K562 (cell line): ENCODE data around the gene MAPT. TPM values are rescaled to one million over a fixed set of nuclear protein-coding genes. Genes with fewer than 3 reads are reported as not detected.

Experiments
- ATAC-seq: fragments of 200-7000 bp; cut with Tn5 transposase; 3 replicates; pipeline ENCODE4 v1.9.1; 2020; ENCODE audit warnings: moderate library complexity
- BruUV-seq: library from RNA; stranded (reverse); fragments of 400-500 nt; replicated peaks from 2 replicates; lab custom pipeline; 2021; lab: Mats Ljungman, UMichigan
- CTCF ChIA-PET: fragments of 300-600 bp; formaldehyde crosslinking; extraction: SDS; loops from one replicate; lab custom pipeline; 2021; ENCODE audit warnings: low intra/inter-chr PET ratio; lab: Yijun Ruan, JAX
- POLR2A ChIA-PET: fragments of 300-600, 350-650 bp; sonication (Branson Sonifier 250); formaldehyde crosslinking; extraction: SDS; loops from one replicate; lab custom pipeline; 2021; ENCODE audit warnings: antibody characterized with exemption, inconsistent platforms; lab: Yijun Ruan, JAX
- DNase-seq, 4 experiments: peaks; one replicate each; pipeline versions ENCODE4 v3.0.0 to v3.0.0-alpha.2; 2011 to 2018; ENCODE audit warnings: low spot score in 3 of 4, mixed read lengths in 3 of 4; ENCODE audit errors: extremely low read depth in 1 of 4
- FAIRE-seq: peaks from 2 replicates; lab custom pipeline; 2011; peaks lifted over from hg19 to GRCh38; lab: Jason Lieb, UNC
- H2AFZ ChIP-seq: 2 replicates; pipeline ENCODE4 v1.6.0; 2011; ENCODE audit warnings: low read depth, low read length, control low read depth, inconsistent platforms
- H3K27ac ChIP-seq: fragments of 200-600 bp; 3 replicates; pipeline ENCODE4 v1.8.0; 2011; ENCODE audit warnings: low read depth, mild to moderate bottlenecking, control low read depth, inconsistent platforms, low read length, moderate library complexity, mixed read lengths; ENCODE audit errors: extremely low read depth
- H3K27me3 ChIP-seq, 2 experiments: fragments of 300-600 bp in 1 of 2; 2 replicates in 1 of 2; 3 replicates in 1 of 2; pipeline versions ENCODE4 v1.6.0 to v1.8.0; 2011; ENCODE audit warnings: inconsistent platforms in 2 of 2, low read length in 2 of 2, mild to moderate bottlenecking in 1 of 2, mixed read lengths in 1 of 2, moderate library complexity in 1 of 2; ENCODE audit not compliant: control insufficient read depth in 2 of 2, insufficient read depth in 2 of 2
- H3K36me3 ChIP-seq: fragments of 300-600 bp; 3 replicates; pipeline ENCODE4 v1.8.0; 2011; ENCODE audit warnings: mild to moderate bottlenecking, low read length, inconsistent platforms; ENCODE audit not compliant: control insufficient read depth, insufficient read depth
- H3K4me1 ChIP-seq, 2 experiments: fragments of 200-600 bp in 1 of 2; replicated peaks in 1 of 2; 2 replicates in 1 of 2; 3 replicates in 1 of 2; pipeline versions ENCODE4 v1.5.1 to v1.8.0; 2011; ENCODE audit warnings: inconsistent platforms in 2 of 2, low read length in 2 of 2, mild to moderate bottlenecking in 1 of 2, mixed read lengths in 1 of 2, moderate library complexity in 1 of 2; ENCODE audit not compliant: control insufficient read depth in 2 of 2, insufficient read depth in 2 of 2
- H3K4me2 ChIP-seq: 2 replicates; pipeline ENCODE4 v1.6.1; 2011; ENCODE audit warnings: low read length, control low read depth, inconsistent platforms, mixed read lengths; ENCODE audit not compliant: insufficient read depth
- H3K4me3 ChIP-seq: fragments of 200-600 bp; sonication (generic), shearing (Covaris generic); 2 replicates; pipeline ENCODE4 v1.5.1; 2016; ENCODE audit warnings: control low read depth, inconsistent platforms
- H3K79me2 ChIP-seq: fragments of 200-600 bp; 3 replicates; pipeline ENCODE4 v1.8.0; 2011; ENCODE audit warnings: low read length, inconsistent platforms; ENCODE audit not compliant: control insufficient read depth, insufficient read depth
- H3K9ac ChIP-seq, 2 experiments: 2 replicates each; pipeline versions ENCODE4 v1.6.0 to v1.6.1; 2011; ENCODE audit warnings: low read depth in 2 of 2, low read length in 2 of 2, control low read depth in 1 of 2, inconsistent platforms in 1 of 2, mild to moderate bottlenecking in 1 of 2, mixed read lengths in 1 of 2; ENCODE audit not compliant: insufficient read depth in 1 of 2
- H3K9me1 ChIP-seq: one replicate; pipeline ENCODE4 v1.6.0; 2011; ENCODE audit warnings: inconsistent platforms, mild to moderate bottlenecking, low read length, moderate library complexity; ENCODE audit not compliant: control insufficient read depth, insufficient read depth
- H3K9me3 ChIP-seq: replicated peaks from 2 replicates; pipeline ENCODE4 v1.5.1; 2011; ENCODE audit warnings: low read depth, low read length, inconsistent platforms; ENCODE audit not compliant: control insufficient read depth, insufficient read depth
- H4K20me1 ChIP-seq: replicated peaks from 2 replicates; pipeline ENCODE4 v1.6.1; 2011; ENCODE audit warnings: low read length, inconsistent platforms, mixed read lengths; ENCODE audit not compliant: control insufficient read depth, insufficient read depth
- CCNT2 ChIP-seq: IDR thresholded peaks from 2 replicates; pipeline ENCODE4 v1.6.1; 2011; ENCODE audit warnings: borderline replicate concordance, low read depth, mild to moderate bottlenecking, moderate library complexity, mixed read lengths, low read length; ENCODE audit not compliant: insufficient read length; ENCODE audit errors: extremely low read depth
- DACH1 ChIP-seq: fragments of 450-650 bp; IDR thresholded peaks from 2 replicates; pipeline ENCODE4 v1.6.1; 2018; ENCODE audit not compliant: partially characterized antibody
- ETV6 ChIP-seq, 3 experiments: fragments of 150-350 bp in 1 of 3; sonication (generic) in 1 of 3; formaldehyde crosslinking in 1 of 3; IDR thresholded peaks; 2 replicates each; pipeline versions ENCODE4 v1.6.1 to v1.8.0; 2014 to 2022; ENCODE audit warnings: borderline replicate concordance in 2 of 3, low read depth in 2 of 3, antibody characterized with exemption in 1 of 3, low read length in 1 of 3, mild to moderate bottlenecking in 1 of 3, missing genetic modification reagents in 1 of 3
- HMG20A ChIP-seq: fragments of 450-650 bp; formaldehyde crosslinking; conservative IDR thresholded peaks from 2 replicates; pipeline ENCODE4 v1.4.0; 2020; ENCODE audit warnings: mild to moderate bottlenecking, mixed read lengths
- L3MBTL2 ChIP-seq: fragments of 450-650 bp; IDR thresholded peaks from 2 replicates; pipeline ENCODE4 v1.6.1; 2016; ENCODE audit warnings: mild to moderate bottlenecking, moderate library complexity
- MYNN ChIP-seq, 2 experiments: sonication (generic); formaldehyde crosslinking in 1 of 2; IDR thresholded peaks; 2 replicates each; pipeline versions ENCODE4 v1.5.0 to v1.6.1; 2016 to 2020; ENCODE audit warnings: antibody characterized with exemption in 1 of 2, missing genetic modification reagents in 1 of 2
- SAP30 ChIP-seq: fragments of 200-600 bp; sonication (generic); IDR thresholded peaks from 2 replicates; pipeline ENCODE4 v1.6.1; 2012; ENCODE audit warnings: borderline replicate concordance, low read depth, mild to moderate bottlenecking, moderate library complexity, low read length, control low read depth, inconsistent platforms; ENCODE audit not compliant: insufficient read depth, poor library complexity, severe bottlenecking
- TAF9B ChIP-seq: fragments of 450-650 bp; IDR thresholded peaks from 2 replicates; pipeline ENCODE4 v1.6.1; 2018; ENCODE audit warnings: mild to moderate bottlenecking; ENCODE audit not compliant: partially characterized antibody
- TBP ChIP-seq: optimal IDR thresholded peaks from 2 replicates; pipeline ENCODE3; 2011; ENCODE audit warnings: low read depth, low read length, improper control_type of control experiment
- ZFP1 ChIP-seq: fragments of 450-650 bp; formaldehyde crosslinking; IDR thresholded peaks from 2 replicates; pipeline ENCODE4 v1.4.0; 2020; ENCODE audit warnings: mild to moderate bottlenecking, mixed read lengths
- ZFP30 ChIP-seq: fragments of 250-450 bp; sonication (Bioruptor Pico); IDR thresholded peaks from 2 replicates; pipeline ENCODE4 v1.8.0; 2022; ENCODE audit warnings: moderate library complexity, mild to moderate bottlenecking, inconsistent platforms, borderline replicate concordance
- ZNF224 ChIP-seq: sonication (generic); formaldehyde crosslinking; IDR thresholded peaks from 2 replicates; pipeline ENCODE4 v1.8.0; 2022; ENCODE audit warnings: mild to moderate bottlenecking, missing genetic modification reagents
- ZNF253 ChIP-seq: fragments of 250-450 bp; sonication (Bioruptor Pico); conservative IDR thresholded peaks from 2 replicates; pipeline ENCODE4 v1.6.1; 2021; ENCODE audit warnings: mild to moderate bottlenecking
- ZNF354B ChIP-seq: fragments of 250-450 bp; sonication (Bioruptor Pico); IDR thresholded peaks from 2 replicates; pipeline ENCODE4 v1.4.0; 2020
- ZNF384 ChIP-seq: IDR thresholded peaks from 2 replicates; pipeline ENCODE4 v1.6.1; 2012; ENCODE audit warnings: low read depth, low read length, improper control_type of control experiment
- ZNF444 ChIP-seq: fragments of 250-450 bp; sonication (Bioruptor Pico); IDR thresholded peaks from 2 replicates; pipeline ENCODE4 v1.4.0; 2020; ENCODE audit warnings: mild to moderate bottlenecking, moderate library complexity
- WGBS: fragments of 100-300 bp; shearing (Covaris generic); methylation state at CpG from one replicate; pipeline ENCODE4 v1.1.6; 2016; ENCODE audit warnings: low coverage, mixed read lengths; ENCODE audit not compliant: insufficient coverage; ENCODE audit errors: missing lambda C conversion rate; 5-methylcytosine and 5-hydroxymethylcytosine counted together
- in situ Hi-C: fragments of 300-500 bp; cut with MboI; formaldehyde crosslinking; loops from 4 replicates; pipeline ENCODE4 v1.15.0; 2018; ENCODE audit warnings: inconsistent platforms, mixed read lengths
- intact Hi-C: fragments of 100-400 bp; cut with micrococcal nuclease; formaldehyde crosslinking; loops from 2 replicates; pipeline ENCODE4 v1.14.2; 2022
- polyA plus RNA-seq, 8 experiments: library from polyadenylated mRNA; depleted of rRNA in 4 of 8; stranded (reverse) in 5 of 8; unstranded in 3 of 8; fragments of >200 nt; fragmentation: Nextera tagmentation in 2 of 8; fragmentation: Illumina TruSeq in 1 of 8; extraction: Ambion mirVana in 2 of 8; extraction: Trizol in 1 of 8; gene quantifications; 2 replicates each; pipeline versions ENCODE4 v1.2.1 to v1.2.3, GENCODE V29; 2011 to 2014; ENCODE audit warnings: inconsistent platforms in 1 of 8, missing spikeins in 1 of 8
- total RNA-seq, 7 experiments: library from RNA; depleted of rRNA in 6 of 7; stranded (reverse); fragments of >200 nt in 6 of 7; fragmentation: Illumina TruSeq in 2 of 7; extraction: Trizol in 2 of 7; gene quantifications; 2 replicates each; pipeline versions ENCODE4 v1.2.1 to v1.2.3, GENCODE V29; 2011 to 2021; ENCODE audit warnings: low replicate concordance in 1 of 7
- TF ChIP-seq, protein P1 (sequence below): fragments of 450-650 bp; formaldehyde crosslinking; IDR thresholded peaks from 2 replicates; pipeline ENCODE4 v1.4.0; 2020; ENCODE audit warnings: mild to moderate bottlenecking, moderate library complexity

The MAPT gene
- total and polyA plus RNA-seq, 9 of the 15 experiments (the other 6 are each of a cell fraction or from before 2014, with no cell fraction given), result 0.04 to 1.1 (median 0.36) TPM

GRCh38 chr17:45974916-45975630 lies 80.7 kb downstream of the MAPT start:
- H3K9me1 ChIP-seq, result peaks cover 3% of the 10 kb centered on the region
- peaks cover 42 to 44% of the 10 kb centered on the region in 2 experiments for H3K4me1 ChIP-seq
- CTCF ChIA-PET, result no interaction called here
- FAIRE-seq, result no peak
- no peaks in the 10 kb centered on the region for H3K9me3 ChIP-seq
- H4K20me1 ChIP-seq, result no peaks in the 10 kb centered on the region
- WGBS, result 69% methylated on average over 10 of the region's 10 CpGs
- H3K36me3 ChIP-seq, result no peaks in the 10 kb centered on the region
- H3K4me3 ChIP-seq, result no peak overlapping the region
- ATAC-seq, result no peak
- no peaks in the 10 kb centered on the region for H3K27me3 ChIP-seq
- no peak overlapping the region for H3K4me2 ChIP-seq
- in situ Hi-C loops (loop anchor here (25.0 kb wide), 1 partner anchor 862 kb away; no protein-coding TSS in a partner anchor), intact Hi-C loops (no loop called here)
- H2AFZ ChIP-seq, result peak overlapping the region; percentile 19; the same call in 1 of the 2 replicates
- POLR2A ChIA-PET, result interaction anchor here (0.6 to 1.5 kb wide), 2 partner anchors 42 to 74 kb away, joined by 3 read pairs; no protein-coding TSS in a partner anchor
- BruUV-seq, result no TSS peak
- peak overlapping the region in 1 of 2 experiments; percentile 19; a peak in 1 of 4 replicates for H3K9ac ChIP-seq
- H3K79me2 ChIP-seq, result no peaks in the 10 kb centered on the region
- H3K27ac ChIP-seq, result no peak overlapping the region
- DNase-seq, result no peak
- TF ChIP-seq ZNF224 (CRISPR knock-in tag) (no peak), DACH1 (no peak), TAF9B (no peak), HMG20A (CRISPR knock-in tag) (no peak), ETV6 (IDR thresholded peaks at IDR 0.05; ENCODE audit: borderline replicate concordance in 1 of 2, low read depth in 2 of 2, low read length in 1 of 2) (no peak), ETV6 (CRISPR knock-in tag; IDR thresholded peaks at IDR 0.05; ENCODE audit: borderline replicate concordance) (no peak), ZNF444 (no peak), SAP30 (no peak), ZFP1 (CRISPR knock-in tag) (no peak), L3MBTL2 (no peak), TBP (no peak), ZFP30 (CRISPR knock-in tag) (no peak), MYNN (IDR thresholded peaks at IDR 0.05) (no peak), MYNN (CRISPR knock-in tag; IDR thresholded peaks at IDR 0.05) (no peak), ZNF253 (CRISPR knock-in tag) (no peak), ZNF384 (no peak), CCNT2 (no peak), ZNF354B (CRISPR knock-in tag) (no peak)
- TF ChIP-seq, protein P1, sequence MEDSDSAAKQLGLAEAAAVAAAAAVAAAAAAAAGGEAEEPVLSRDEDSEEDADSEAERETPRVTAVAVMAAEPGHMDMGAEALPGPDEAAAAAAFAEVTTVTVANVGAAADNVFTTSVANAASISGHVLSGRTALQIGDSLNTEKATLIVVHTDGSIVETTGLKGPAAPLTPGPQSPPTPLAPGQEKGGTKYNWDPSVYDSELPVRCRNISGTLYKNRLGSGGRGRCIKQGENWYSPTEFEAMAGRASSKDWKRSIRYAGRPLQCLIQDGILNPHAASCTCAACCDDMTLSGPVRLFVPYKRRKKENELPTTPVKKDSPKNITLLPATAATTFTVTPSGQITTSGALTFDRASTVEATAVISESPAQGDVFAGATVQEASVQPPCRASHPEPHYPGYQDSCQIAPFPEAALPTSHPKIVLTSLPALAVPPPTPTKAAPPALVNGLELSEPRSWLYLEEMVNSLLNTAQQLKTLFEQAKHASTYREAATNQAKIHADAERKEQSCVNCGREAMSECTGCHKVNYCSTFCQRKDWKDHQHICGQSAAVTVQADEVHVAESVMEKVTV (CRISPR knock-in tag), result no peak
